HG03108 (cell line): ENCODE measurements around the gene TCERG1L.
"Not testable (repeated sequence)": the region's sequence is repeated elsewhere in the genome, so short reads cannot be mapped to it uniquely, and the experiment has no call there.

ENCODE experiments used
- ATAC-seq: cut with Tn5 transposase; IDR thresholded peaks from one replicate; pipeline ENCODE4 v1.9.1; 2021; ENCODE audit warnings: moderate library complexity; ENCODE audit not compliant: unreplicated experiment

Gene TCERG1L, protein sequence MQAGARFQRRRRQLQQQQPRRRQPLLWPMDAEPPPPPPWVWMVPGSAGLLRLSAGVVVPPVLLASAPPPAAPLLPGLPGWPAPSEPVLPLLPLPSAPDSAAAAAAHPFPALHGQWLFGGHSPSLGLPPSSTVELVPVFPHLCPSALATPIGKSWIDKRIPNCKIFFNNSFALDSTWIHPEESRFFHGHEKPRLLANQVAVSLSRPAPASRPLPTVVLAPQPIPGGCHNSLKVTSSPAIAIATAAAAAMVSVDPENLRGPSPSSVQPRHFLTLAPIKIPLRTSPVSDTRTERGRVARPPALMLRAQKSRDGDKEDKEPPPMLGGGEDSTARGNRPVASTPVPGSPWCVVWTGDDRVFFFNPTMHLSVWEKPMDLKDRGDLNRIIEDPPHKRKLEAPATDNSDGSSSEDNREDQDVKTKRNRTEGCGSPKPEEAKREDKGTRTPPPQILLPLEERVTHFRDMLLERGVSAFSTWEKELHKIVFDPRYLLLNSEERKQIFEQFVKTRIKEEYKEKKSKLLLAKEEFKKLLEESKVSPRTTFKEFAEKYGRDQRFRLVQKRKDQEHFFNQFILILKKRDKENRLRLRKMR

DNA sequence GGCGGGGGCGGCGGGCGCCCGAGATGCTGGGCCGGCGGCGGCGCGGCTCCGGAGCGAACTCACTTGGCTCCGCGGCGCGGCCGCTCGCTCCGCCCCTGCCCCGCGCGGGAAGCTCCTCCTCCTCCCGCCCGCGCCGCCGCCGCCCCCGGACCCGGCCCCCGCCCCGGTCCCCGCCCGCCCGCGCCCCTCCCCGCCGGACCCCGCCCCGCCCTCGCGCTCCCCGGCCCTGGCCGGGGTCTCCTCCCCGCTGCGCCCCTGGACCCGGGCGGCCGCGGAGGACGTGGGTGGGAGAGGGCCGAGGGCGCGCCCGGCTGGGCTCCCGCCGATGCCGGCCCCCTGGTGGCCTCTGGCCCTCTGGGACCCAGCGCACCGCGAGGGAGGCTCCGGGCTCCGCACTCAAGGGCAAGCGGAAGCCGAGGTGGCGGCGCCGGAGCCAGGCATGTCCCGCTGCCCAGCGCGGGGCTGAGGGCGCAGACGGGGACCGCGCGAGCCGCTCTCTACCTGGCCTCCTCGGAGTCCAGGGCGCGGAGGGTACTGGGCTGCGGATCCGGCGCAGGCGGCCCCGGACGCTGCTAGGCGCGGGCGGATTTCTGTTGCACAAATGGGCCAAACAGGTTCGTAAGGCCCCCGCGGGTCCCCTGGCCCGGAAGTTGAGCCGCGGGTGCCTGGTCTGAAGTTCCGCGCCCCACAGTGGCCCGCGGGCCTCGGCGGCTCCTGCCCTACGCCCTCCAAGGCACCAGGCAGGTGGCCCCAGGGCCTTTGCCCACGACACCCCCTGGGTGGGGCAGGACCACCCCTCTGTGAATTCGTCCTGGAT, at the start of gene TCERG1L:
Gene TCERG1L, minus strand, starts transcription at position 61 of the 817 bp plus-strand sequence. CDS start 86 bp downstream, outside the sequence.
- no peak for ATAC-seq

DNA sequence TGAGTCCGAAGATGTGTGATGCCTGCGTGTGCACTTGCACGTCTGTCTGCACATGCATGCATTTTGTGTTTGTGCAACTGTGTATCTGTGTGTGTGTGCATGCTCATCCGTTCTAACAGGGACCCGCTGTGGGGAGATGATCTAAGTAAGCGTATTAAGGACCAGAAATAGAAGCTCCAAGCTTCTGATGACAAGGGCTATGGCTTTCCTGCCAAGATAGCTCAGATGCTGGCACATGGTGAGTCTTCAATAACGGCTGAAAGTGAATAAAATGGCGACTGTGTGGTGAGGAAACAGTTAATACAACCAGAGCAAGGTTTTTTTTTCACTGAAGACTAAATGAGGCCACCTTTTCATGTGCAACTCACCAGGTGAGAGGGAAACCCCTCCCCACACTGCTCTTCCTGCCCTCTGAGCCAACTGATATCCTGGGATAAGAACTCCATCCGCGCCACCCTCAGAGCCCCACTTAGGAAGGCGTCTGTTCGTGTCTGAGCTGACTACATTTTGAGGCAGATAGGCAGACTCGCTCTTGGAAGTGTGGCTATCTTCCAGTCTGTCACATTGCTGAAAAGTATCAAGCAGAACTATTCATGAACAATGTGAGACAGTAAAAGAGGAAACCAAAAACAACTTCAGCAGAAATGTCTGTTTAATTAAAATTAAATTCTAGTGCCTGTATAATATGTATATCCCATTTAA, 47.4 kb upstream of the TCERG1L start:
- no peak for ATAC-seq

DNA sequence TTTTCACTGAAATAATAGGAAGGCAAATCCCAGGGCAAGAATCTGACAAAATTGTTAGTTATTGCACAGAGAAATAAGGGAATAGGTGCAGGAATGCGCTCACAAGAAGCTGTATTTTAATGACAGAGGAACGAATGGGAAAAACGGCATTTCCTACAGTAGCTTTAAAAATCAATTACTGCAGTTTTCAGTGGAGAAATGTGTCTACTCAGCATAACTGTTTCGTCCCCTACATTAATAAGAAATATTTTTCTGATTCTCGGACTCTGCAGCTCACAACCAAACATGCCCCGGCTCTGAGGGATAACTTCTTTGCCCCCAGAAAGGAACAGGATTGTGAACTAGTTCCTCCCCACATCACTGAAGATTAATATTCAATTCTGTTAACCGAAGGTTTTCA, 44.9 kb upstream of the TCERG1L start:
- ATAC-seq = no peak

DNA sequence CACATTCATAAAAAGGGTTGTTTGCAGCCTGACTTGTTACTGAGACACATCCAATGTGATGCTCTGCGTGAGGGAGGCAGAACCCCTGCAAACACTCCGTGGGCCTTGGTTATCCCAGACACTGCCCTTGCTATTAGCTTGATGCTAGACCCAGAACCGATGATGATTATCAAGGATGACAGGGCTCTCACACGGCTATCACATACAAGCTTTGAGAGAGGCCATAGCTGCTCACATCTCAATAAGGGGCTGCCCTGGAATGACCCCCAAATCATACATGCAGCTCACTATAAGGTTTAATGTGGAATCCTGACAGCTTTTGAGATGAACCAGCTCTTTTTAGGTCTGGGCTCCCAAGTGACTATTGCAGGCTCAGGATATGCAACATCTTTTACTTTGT, 44.4 kb upstream of the TCERG1L start:
- ATAC-seq = no peak

DNA sequence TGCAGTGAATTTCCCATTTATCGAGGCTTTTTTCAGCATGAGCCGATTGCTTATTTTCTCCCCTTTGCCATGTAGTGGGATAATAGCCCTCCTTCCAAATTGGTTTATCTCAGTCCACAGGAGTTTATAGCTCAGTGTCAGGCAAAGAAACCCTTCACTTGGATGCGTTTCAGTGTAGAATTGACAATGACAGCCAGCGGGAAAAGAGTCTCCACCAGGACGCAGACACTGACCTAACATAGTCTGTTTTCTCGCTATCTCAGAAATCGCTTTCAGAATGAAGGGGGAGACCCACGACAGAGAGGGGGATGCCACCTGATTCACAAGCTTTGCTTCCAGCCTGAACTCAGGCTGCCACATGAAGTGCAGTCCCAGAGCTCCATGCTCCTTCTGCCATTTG, 43.5 kb upstream of the TCERG1L start:
- ATAC-seq = no peak

DNA sequence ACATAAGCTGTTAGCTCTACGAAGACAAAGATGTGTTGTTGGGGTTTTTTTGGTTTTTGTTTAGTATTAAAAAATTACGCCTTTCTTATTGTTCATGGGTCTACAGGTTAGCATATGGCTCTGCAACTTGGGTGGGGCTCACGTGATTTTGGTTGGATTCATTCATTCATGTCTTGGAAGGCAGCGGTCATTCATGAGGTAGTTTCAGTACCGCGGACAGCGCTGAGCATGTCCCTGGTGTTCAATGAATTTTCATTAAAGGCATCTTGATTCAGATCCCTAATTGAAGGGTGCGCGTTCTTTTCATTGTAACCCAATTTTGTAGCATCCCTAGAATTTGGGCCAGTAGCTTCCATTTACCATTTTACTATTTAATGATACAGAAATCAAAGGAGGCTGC, 42.9 kb upstream of the TCERG1L start:
- ATAC-seq = no peak

DNA sequence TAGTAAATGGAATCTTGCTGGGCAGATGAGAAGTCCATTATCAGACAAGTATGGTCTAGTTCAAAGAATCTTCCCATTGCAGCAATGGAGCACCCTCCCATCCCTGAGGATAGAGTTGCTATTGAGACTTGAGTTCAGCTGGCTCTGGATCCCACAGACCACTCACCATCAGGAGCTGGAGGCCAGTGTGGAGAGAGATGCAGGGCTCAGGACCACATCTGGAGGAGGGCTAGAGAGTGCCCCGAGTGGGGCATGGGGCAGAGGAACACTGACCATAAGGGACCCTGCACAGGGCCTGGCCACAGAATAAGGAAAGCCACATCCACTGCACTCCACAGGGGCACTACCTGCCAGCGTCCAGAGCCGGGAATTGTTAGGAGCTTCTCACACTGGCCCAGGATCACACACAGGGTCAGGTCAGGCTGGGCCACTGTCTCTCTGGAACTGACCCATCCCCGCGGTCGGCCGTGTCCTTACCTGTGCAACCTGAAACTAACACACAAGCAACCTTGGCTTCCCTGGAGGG, 41.3 kb upstream of the TCERG1L start:
- no peak for ATAC-seq

DNA sequence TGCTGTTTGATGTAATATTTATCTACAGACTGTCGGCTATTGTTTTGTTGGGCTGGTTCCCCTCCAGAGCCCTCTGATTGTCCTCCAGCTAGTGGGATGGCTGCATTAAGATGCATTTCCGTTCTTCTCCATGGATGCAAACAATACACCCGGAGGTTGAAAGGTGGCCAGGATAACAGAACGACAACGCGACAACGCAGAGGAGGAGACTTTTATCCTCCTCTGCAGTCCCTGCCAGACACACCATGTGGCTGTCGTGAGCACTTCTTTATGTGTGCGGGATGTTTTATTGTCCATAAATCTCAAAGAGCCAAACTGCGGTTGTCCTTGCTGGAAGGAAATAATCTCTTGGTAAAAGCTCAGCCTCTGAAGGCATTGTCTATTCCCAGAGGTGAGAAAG, 39.1 kb upstream of the TCERG1L start:
- ATAC-seq = no peak

DNA sequence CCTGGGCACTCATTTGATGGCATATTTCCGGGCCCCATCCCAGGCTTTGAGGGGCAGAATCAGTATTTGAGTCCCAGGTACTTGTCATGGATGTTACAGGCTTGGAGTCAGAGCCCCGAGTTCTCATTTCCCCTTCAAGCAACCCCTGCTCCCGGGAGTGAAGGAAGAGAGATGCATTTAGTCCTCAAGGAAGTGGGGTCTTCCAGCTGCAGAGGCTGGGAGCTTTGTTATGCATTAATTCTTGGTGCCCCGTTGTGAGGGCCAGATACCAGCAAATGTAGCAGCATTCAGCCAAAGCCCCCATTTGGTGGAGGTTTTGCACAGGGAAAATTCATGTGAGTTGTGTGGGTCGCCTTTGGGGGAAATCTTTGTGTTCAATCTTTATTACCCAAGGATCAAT, 38.7 kb upstream of the TCERG1L start:
- ATAC-seq = no peak

DNA sequence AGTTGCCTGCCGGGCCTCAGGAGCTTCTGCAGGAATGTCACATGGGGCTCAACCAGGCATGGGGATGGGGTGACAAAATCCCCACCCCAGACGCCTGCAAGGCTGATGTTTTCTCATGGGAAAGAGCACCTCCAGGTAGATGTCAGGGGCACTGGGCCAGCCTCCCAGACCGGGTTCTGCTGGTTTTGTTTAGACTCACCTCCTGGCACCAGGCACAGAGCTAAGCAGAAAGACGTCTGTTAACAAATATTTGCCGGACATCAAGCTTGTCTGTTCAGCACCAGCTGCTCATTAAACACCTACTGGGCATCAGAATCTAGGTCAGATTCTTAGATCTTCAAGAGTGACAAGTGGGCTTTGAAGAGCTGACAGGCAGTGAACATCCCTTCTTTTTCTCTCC, 34.9 kb upstream of the TCERG1L start:
- no peak for ATAC-seq

DNA sequence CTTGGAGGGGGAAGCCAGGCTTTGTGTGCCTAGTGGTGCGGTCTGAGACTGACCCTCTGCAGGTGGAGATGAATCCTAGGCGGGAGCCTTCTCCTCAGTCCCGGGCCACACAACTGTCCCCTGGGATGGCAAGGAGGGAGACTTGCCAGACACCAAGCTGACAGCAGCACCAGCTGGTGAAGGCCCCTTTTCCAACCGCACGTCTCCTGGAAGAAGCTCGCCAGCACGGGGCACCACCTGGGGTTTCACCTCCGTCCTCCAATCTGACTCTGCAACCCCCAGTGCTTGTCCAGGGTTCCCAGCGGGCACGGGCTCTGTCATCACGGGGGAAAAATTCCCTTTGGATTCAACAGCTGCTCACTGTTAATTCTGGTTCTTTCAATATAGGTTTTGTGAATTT, 34.2 kb upstream of the TCERG1L start:
- ATAC-seq = no peak

DNA sequence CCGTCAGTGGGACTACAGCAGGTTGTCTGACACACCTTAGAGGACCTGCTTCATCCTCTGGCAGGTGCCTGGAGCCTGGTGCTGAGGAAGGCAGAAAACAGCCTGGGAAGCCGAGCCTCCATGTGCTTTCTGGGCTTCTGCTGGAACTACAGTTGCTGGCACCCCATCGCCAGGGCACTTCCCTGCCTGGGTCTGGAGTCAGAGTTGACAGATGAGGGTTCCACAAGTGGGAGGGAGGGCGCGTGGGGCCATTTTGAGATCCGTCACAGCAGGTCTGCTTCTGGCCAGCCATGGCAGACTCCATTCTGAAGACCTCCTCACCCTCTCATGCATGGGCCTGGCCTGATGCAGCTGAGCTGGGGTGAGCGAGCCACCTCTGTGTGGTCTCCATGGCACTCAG, 33.2 kb upstream of the TCERG1L start:
- no peak for ATAC-seq

DNA sequence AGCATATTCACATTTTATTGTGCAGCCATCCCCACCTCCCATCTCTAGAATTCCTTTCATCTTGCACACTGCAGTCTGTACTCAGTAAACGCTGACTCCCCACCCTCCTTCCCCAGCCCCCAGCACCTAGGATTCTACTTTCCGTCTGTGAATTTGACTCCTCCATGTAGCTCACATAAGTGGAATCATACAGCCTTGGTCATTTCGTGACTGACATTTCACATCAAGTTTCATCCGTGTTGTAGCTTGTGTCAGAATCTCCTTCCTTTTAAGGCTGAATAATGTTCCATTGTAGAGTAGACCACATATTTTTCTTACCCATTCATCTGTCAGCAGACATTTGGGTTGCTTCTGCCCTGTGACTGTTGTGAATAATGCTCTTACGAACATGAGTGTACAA, 26.2 kb upstream of the TCERG1L start:
- no peak for ATAC-seq

DNA sequence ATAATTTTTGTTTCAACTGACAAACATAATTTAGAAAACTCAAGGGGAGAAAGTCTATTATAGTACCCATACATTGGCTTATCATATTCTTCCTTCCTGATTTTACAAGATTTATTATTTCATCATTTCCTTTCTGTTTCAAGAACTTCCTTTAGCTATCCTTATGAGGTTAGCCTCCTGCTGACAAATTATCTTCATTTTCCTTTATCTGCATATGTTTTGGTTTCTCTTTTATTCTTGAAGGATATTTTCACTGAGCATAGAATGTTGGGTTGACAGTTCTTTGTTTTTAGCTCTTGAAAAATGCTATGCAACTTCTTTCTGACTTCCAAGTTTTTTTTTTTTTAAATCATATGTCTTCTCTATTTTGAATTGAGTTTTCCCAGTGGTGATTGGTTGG, 21.3 kb upstream of the TCERG1L start:
- no peak for ATAC-seq

DNA sequence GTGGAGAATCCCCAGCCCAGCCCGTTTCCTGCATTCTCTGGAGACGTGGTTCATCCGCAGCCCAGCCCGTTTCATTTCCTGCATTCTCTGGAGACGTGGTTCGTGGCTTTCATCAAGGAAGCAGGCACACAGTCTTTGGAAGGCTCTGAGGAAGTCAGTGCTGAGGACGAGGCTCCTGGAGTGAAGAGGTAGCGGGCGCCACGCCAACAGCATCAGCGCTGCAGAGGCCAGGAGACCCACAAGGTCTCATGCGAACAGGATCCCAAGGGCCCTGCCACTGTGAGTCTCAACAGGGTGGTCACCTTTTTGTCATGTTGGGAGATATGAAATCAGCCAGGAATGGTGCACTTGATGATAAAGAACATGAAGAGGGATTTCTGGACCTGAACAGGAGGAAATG, 12.4 kb upstream of the TCERG1L start:
- no peak for ATAC-seq

DNA sequence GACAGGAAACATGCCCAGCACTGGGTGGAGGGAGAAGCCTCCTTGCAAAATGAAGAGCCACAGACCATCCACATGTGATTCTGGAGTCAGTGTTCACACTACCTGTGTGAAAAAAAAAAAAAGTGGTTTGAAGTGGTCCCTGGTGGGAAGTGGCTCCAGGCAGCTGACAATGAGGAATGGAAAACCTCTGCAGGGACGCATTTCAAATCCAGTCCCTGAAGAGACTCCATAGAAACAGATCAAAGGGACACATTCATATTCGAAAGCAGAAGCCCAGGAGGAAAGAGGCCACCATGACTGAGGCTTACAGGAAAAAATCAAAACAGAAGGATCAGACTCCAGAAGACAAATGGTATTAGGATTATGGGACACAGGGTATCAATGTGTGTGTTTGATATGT, 11.5 kb upstream of the TCERG1L start:
- no peak for ATAC-seq

DNA sequence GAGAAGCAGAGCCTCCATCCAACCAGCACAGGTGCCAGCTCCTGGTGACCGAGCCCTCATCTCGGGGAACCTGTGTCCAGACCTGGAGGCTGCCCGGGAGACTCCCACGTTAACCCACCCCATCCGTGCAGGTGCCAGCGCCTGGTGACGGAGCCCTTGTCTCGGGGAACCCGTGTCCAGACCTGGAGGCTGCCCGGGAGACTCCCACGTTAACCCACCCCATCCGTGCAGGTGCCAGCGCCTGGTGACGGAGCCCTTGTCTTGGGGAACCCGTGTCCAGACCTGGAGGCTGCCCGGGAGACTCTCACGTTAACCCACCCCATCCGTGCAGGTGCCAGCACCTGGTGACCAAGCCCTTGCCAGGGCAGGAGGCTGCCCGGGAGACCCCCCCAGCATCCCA, 11.1 kb upstream of the TCERG1L start:
- ATAC-seq = not testable (repeated sequence)

DNA sequence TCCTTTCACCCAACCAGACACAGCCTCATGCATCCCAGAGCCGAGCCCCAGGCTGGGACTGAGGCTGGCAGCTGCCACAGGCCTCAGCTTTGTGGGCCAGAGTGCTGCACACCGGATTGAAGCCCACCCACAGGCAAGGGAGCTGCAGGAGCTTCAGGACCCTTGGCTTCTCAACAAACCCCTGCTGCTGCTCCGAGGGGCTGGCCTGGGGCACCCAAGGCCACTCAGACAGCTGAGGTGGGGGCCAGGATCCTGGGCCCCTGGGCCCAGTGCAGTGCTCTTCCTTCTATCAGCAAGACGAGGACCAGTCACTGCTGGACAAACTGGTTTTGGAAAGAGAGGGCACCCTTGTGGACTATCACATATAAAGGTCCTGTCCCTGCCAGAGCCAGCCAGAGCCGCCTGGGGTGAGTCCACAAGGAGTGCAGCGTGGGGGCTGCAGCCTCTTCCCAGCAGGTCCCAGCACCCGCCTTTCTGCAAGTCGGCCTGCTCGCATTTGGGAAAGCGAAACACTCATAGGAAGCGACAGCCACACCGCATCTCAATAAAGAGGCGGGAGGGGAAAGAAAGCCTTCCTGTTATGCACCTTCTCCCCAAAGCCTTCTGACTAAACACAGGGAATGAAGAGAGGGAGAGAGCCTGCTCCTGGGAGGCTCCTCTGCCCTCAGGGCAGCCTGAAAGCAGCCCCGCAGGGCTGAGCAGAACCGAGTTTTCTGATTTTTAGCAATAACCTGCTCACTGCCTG, 9.5 kb upstream of the TCERG1L start:
- no peak for ATAC-seq

DNA sequence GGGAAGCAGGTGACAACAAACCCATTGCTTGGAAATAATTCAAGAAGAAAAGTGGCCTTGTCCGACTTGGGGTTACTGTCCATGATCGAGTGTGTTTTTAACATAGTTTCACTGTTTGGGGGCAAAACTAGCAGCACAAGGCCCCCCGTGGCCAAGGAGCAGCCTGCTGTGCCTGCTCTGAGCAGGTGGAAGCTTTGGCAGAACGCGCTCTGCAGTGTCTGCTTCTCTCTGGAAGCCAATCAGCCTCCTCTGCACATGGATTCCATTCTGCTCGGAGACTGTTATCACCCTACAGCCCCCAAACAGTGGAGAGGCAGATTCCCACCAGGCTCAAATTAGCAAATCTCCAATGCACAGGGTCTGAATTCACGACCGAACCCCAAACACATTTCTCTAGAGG, 7.3 kb upstream of the TCERG1L start:
- ATAC-seq = no peak

DNA sequence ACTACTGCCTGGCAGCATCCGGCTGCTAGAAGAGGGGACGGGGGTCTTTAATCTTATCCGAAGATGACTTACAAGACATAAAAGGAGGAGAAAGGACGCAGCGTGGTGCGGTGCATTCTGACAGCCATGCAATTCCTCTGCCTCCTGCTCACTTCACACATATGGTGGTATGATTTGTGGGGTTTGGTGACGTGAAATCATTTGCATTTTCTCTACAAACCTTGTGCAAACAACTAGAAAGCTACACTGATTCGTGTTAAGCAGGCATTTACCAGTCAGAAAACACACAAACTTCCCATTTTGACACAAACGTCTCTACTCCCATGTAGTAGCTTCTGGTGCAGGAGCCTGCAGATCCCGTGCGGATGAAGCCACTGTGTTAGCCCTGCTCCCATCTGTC, 6.8 kb upstream of the TCERG1L start:
- no peak for ATAC-seq
